Measurements from ENCODE around the gene LRRC71.
A peak's percentile ranks its signal among the peaks of the same experiment; 100 is the strongest.
"Not testable (repeated sequence)": the region's sequence is repeated elsewhere in the genome, so short reads cannot be mapped to it uniquely, and the experiment has no call there.

Gene LRRC71

DNA sequence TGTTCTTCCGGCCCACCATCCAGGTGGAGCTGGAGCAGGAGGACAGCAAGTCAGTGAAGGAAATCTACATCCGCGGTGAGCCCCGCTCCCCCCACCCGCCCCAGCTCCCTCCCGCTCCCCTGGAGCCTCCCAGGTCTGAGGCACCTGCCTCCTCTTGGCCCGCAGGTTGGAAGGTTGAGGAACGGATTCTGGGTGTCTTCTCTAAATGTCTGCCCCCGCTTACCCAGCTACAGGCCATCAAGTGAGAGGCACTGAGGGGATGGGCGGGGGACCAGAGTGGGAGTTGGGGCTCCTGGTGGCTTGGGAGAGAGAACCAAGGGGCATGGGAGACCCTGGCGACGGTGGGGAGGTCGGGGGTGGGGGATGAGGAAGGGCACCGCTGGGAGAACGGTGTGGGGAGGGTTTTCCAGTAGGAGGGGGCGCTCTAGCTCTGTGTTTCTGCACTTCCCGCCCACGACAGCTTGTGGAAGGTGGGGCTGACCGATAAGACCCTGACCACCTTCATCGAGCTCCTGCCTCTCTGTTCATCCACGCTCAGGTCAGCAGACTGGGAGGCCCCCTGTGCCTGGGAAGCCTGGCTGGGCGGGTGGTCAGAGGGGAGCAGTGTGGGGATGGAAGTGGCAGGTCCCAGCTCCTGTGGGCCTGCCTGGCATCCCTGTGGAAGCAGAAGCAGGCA lies 4.2 kb downstream of the LRRC71 start:
- Histone ChIP-seq H3K9me3 (ENCODE audit: control insufficient read depth, insufficient read depth, low read length) (no peaks in the 10 kb centered on the region), H3K4me1 (ENCODE audit: insufficient read depth, low read length) (peaks cover 5% of the 10 kb centered on the region), H3K36me3 (ENCODE audit: insufficient read depth, low read length) (no peaks in the 10 kb centered on the region), H3K9ac (ENCODE audit: low read depth, low read length) (peak overlapping the region; percentile 55; the same call in 1 of the 2 replicates)

DNA sequence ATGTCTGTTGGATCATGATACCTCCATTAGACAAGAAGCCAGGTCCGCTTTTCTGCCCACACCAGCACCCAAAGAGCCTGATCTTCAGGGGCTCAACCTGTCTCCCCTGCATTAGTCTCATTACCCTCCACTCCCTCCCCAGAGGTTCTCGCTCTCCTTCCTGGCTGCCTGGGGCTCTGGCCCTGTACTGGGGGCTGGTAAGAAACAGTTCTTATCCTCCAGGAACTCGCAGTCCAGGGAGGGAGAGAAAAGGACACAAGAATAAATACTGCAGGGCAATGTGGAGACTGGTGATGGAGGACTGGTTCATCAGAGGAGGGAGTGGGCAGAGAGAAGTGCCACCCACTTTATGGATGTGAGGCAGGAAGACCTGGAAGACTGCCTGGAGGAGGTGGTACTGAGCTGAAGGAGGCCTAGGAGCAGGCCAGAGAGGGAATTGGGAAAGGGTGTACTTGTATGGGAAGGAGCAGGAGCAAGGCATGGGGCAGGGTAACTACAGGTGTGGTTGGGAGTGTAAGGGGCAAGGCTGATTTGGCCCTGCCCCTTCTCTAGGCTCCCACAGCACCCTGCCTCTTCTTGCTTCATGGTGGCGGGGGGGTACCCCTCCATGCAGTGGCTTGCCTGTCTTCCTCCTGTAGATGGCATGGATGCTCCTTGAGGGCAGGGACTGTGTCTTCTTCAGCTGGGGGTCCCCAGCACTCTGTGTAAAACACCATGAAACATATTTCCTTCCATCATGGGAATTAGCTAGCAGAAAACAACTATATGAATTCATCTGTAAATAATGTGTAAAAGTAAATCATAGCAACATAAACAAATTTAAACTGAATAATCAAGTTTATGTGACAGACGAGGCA lies 5.0 kb downstream of the LRRC71 start:
- Histone ChIP-seq H3K36me3 (ENCODE audit: insufficient read depth, low read length) (no peaks in the 10 kb centered on the region), H3K4me1 (ENCODE audit: insufficient read depth, low read length) (peaks cover 5% of the 10 kb centered on the region), H3K9ac (ENCODE audit: low read depth, low read length) (no peak overlapping the region), H3K9me3 (ENCODE audit: control insufficient read depth, insufficient read depth, low read length) (no peaks in the 10 kb centered on the region)

DNA sequence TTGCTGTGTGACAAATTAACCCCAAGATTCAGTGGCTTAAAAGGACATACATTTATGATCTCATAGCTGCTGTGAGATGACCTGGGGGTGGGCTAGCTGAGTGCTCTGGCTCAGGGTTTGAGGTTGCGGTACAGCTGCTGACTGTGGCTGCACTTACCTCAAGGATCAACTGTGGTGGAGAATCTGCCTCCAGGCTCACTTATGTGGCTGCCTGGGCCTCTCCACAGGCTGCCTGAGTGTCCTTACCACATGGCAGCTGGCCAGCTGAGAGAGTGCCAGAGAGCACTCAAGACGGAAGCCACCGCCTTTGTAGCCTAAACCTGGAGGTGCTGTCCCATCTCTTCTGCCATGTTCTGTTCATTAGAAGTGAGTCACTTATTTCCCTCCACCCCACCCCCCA lies 5.7 kb downstream of the LRRC71 start:
- Histone ChIP-seq H3K9me3 (ENCODE audit: control insufficient read depth, insufficient read depth, low read length) (no peaks in the 10 kb centered on the region), H3K9ac (ENCODE audit: low read depth, low read length) (no peak overlapping the region), H3K36me3 (ENCODE audit: insufficient read depth, low read length) (no peaks in the 10 kb centered on the region), H3K4me1 (ENCODE audit: insufficient read depth, low read length) (peaks cover 5% of the 10 kb centered on the region)

DNA sequence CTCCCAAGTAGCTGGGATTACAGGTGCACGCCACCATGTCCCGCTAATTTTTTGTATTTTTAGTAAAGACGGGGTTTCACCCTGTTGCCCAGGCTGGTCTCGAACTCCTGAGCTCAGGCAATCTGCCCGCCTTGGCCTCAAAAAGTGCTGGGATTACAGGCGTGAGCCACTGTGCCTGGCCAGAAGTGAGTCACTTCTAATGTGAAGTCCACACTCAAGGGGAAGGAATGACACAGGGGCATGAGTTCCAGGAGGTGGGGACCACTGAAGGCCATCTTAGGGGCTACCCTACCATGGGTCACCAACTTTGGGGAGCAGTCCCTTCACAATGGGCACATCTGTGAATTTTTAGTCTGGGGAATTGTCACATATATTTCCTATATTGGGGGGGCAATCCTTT lies 6.3 kb downstream of the LRRC71 start:
- H3K4me1 ChIP-seq (ENCODE audit: insufficient read depth, low read length); H3K9ac ChIP-seq (ENCODE audit: low read depth, low read length); H3K9me3 ChIP-seq (ENCODE audit: control insufficient read depth, insufficient read depth, low read length); H3K36me3 ChIP-seq (ENCODE audit: insufficient read depth, low read length): not testable (repeated sequence)

DNA sequence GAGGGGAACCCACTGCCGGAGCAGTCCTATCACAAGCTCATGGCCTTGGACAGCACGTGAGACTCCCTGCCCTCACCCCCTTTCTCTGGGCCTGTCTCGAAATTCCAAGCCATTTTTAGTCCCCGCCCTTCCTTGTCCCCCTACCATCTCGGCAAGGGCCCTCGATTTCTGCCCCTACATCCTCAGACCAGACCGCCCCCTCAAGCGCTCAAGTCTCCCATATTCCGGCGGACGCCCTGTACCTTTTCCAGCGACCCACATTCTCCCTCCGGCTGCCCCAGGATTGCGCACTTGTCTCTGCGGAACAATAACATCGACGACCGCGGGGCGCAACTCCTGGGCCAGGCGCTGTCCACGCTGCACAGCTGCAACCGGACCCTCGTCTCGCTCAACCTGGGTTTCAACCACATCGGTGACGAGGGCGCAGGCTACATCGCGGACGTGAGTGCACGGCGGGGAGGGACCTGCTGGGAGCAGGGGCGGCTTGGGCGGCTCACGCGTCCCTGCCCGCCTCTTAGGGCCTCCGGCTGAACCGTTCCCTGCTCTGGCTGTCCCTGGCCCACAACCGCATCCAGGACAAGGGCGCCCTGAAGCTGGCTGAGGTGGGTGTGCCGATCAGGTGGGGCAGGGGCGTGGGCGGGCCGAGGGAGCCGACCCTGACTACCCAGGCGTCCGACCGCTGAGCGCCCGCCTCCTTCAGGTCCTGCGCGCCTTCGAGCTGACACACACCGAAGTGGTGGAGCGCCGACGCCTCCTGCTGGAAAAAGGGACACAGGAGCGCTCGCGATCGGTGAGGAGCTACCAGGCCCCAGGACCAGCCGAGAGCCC lies 7.0 kb downstream of the LRRC71 start:
- H3K9me3 ChIP-seq (ENCODE audit: control insufficient read depth, insufficient read depth, low read length): no peaks in the 10 kb centered on the region
- no peaks in the 10 kb centered on the region; the same call in 1 of the 2 replicates for H3K36me3 ChIP-seq (ENCODE audit: insufficient read depth, low read length)
- peak overlapping the region; percentile 59; the same call in 1 of the 2 replicates for H3K9ac ChIP-seq (ENCODE audit: low read depth, low read length)
- H3K4me1 ChIP-seq (ENCODE audit: insufficient read depth, low read length): peaks cover 5% of the 10 kb centered on the region

DNA sequence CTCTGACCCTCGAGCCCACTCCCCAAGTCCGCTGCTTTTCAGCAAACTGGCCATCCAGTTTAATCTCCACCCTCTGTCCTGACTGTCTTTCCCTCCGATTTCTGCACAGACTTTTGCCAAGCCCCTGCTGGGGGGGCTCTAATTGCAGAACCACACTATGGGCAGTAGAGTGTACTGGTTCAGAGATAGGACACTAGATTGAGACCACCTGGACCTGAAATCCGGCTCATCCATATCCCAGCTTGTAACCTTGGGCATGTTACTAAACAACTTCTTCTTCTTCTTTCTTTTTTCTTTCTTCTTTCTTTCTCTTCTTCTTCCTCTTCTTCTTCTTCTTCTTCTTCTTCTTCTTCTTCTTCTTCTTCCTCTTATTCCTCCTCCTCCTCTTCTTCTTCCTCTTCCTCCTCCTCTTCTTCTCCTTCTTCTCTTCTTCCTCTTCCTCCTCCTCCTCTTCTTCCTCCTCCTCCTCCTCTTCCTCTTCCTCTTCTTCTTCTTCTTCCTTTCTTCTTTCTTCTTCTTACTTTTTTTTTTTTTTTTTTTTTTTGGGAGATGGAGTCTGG lies 7.7 kb downstream of the LRRC71 start:
- Histone ChIP-seq H3K36me3 (ENCODE audit: insufficient read depth, low read length) (no peaks in the 10 kb centered on the region; the same call in 1 of the 2 replicates), H3K9ac (ENCODE audit: low read depth, low read length) (no peak overlapping the region), H3K9me3 (ENCODE audit: control insufficient read depth, insufficient read depth, low read length) (no peaks in the 10 kb centered on the region), H3K4me1 (ENCODE audit: insufficient read depth, low read length) (peaks cover 7% of the 10 kb centered on the region)

DNA sequence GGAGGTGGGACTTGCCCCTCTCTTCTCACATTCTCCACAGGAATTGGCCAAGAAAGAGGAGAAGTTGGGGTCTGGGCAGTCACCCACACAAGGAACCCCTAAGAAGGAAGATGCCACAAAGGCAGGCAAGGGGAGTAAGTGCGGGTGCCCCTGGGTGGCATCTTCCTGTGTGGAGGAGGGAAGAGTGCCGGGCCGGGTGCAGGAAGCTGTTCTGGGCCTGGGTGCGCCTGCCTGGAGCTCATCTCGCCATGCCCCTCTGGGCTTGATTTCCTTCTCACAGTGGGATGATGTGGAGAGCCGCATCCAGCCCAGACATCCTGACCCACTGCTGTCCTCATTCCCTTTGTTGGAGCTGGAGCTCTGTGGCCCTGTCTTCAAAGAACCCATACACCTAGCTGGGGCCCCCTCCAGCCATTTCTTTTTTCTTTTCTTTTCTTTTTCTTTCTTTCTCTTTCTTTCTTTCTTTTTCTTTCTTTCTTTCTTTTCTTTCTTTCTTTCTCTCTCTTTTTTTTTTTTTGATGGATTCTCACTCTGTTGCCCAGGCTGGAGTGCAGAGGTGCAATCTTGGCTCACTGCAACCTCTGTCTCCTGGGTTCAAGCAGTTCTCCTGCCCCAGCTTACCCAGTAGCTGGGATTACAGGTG lies 9.3 kb downstream of the LRRC71 start:
- no peaks in the 10 kb centered on the region; the same call in 1 of the 2 replicates for H3K36me3 ChIP-seq (ENCODE audit: insufficient read depth, low read length)
- H3K9ac ChIP-seq (ENCODE audit: low read depth, low read length): no peak overlapping the region
- no peaks in the 10 kb centered on the region for H3K9me3 ChIP-seq (ENCODE audit: control insufficient read depth, insufficient read depth, low read length)
- peaks cover 7% of the 10 kb centered on the region for H3K4me1 ChIP-seq (ENCODE audit: insufficient read depth, low read length)

DNA sequence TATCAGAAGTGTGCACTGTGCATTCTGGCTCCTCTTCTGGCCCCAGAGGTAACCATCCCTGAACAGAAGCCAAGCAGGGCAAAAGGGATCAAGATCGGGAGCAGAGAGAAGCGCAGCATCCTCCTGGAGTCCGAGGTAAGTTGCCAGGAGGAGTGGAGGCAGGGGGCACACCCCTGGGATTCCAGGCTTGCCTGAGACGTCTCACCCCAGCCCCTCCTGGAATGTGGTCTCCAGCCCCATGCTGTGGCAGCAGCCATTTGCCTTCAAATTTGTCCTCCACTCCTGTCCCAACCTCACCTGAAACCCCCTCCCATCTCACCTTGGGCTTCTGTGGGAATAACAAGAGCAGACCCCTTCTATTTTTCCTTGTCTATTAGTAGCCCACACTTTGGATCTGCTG lies 10.1 kb downstream of the LRRC71 start:
- Histone ChIP-seq H3K9me3 (ENCODE audit: control insufficient read depth, insufficient read depth, low read length) (no peaks in the 10 kb centered on the region), H3K36me3 (ENCODE audit: insufficient read depth, low read length) (peaks cover 2% of the 10 kb centered on the region; the same call in 1 of the 2 replicates), H3K4me1 (ENCODE audit: insufficient read depth, low read length) (peaks cover 3% of the 10 kb centered on the region; the same call in 1 of the 2 replicates), H3K9ac (ENCODE audit: low read depth, low read length) (no peak overlapping the region)

DNA sequence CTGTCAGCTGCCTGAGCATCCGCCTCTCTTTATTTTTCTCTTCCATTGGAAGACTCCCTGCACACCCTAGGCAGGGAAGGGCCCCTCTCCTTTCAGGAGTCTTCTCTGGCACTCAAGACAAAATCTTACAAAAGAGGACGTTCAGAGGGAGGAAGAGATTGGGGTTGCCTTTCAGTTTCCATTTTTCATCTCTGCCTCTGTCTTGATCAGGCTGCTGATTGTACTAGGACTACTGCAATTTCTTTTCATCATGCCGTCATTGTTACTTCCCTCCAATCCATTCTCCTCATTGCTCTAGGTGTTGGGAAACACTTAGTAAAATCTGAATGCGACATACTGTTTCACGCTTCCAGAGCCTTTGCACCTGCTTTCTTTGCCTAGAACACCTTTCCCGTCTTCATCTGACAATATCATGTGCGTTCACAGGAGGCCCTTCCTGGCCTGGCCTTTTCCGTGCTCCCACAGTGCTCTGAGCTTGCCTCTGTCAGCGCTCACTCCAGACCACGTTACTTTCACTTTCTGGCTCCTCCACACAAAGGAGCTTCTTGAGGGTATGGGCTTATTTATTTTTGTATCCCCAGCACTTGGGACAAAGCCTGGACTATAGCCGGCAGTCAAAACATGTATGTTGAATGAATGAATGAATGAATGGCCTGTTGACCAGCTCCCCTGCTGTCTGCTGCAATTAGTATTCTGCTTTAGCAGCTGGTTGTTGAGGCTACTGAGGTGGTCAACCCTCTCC lies 10.9 kb downstream of the LRRC71 start:
- H3K9me3 ChIP-seq (ENCODE audit: control insufficient read depth, insufficient read depth, low read length): no peaks in the 10 kb centered on the region
- no peak overlapping the region for H3K9ac ChIP-seq (ENCODE audit: low read depth, low read length)
- peaks cover 3% of the 10 kb centered on the region; the same call in 1 of the 2 replicates for H3K4me1 ChIP-seq (ENCODE audit: insufficient read depth, low read length)
- H3K36me3 ChIP-seq (ENCODE audit: insufficient read depth, low read length): peaks cover 2% of the 10 kb centered on the region; the same call in 1 of the 2 replicates

DNA sequence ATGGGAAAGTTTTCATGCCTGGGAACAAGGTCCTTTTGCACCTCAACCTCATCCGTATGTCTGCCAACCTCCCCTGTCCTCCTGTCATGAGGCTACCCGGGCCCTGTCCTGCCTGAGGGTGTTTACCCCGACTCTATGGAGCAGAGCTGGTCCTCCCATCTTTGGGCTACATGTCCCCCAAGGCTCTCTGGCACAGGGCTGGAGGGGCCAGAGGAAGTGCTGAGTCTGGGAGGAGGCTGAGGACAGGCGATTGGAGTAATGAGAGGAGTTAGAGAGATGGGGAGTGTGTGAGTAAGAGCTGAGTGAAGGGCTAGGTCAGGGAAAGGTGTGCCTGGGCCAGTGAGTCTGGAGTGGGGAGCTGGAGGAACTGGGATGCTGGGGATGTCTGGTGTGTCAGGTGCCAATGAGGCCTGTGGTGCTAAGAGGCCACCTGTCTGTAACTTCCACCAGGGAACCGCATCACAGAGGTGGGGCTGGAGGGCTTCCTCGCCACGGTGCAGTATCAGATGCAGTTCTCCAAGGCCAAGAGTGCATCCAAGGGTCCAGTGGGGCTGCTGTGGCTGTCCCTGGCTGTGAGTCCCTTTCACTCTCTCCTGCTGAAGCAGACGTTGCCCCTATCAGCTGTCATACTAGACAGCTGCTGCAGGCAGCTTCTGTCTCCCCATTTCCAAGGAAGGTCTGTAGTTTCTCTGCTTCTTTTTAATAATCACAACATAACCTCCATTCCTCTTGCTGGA lies 11.7 kb downstream of the LRRC71 start:
- Histone ChIP-seq H3K9me3 (ENCODE audit: control insufficient read depth, insufficient read depth, low read length) (no peaks in the 10 kb centered on the region), H3K4me1 (ENCODE audit: insufficient read depth, low read length) (peaks cover 3% of the 10 kb centered on the region; the same call in 1 of the 2 replicates), H3K9ac (ENCODE audit: low read depth, low read length) (no peak overlapping the region), H3K36me3 (ENCODE audit: insufficient read depth, low read length) (peaks cover 2% of the 10 kb centered on the region; the same call in 1 of the 2 replicates)

DNA sequence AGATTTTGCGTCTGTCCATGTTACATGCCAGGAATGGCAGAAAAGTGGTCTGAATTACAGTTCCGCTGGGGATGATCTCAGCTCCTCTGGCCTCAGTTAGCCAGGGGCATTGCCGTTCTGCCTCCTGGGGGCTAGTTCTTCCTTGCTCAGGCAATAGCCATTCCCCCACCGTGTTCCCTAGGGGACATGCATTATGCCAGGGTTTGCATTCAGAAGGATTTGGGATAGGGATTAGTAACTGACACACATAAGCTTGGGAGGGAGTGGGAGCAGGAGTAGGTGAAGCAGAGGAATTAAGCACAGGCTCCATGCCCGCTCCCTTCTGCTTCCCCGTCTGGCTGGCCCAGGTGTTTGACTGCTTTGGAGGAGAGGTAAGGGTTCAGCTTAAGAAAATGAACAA lies 12.7 kb downstream of the LRRC71 start:
- no peaks in the 10 kb centered on the region for H3K9me3 ChIP-seq (ENCODE audit: control insufficient read depth, insufficient read depth, low read length)
- H3K9ac ChIP-seq (ENCODE audit: low read depth, low read length): no peak overlapping the region
- H3K4me1 ChIP-seq (ENCODE audit: insufficient read depth, low read length): peaks cover 3% of the 10 kb centered on the region; the same call in 1 of the 2 replicates
- H3K36me3 ChIP-seq (ENCODE audit: insufficient read depth, low read length): peaks cover 2% of the 10 kb centered on the region; the same call in 1 of the 2 replicates

DNA sequence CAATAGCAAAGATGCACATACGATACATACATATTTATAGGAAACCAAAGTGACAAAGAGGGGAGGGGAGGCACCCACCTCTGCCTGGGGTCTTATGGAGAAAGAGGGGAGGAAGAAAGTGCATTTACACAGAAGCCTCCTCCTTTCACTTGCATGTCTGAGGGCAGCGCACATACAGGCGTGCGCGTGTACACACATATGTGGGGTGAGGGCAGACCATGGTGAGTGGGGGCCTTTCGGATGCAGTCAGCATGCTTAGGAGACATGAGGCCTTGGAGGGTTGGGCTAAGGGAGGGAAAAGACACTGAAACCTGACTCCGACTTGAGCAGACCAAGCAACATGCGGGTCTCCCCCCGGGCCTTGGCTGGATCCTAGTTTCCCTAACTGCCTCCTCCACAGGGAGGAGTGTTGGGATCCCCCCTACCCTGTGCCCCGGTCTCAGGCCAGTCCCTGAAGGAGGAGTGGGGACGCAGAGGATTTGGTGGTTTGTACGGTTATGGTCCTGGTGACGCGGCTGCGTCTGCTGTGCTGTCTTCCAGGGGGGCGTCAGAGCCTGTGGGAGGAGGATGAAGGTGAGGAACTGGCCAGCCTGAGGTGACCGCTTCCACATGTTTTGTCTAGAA lies 15.2 kb downstream of the LRRC71 start:
- Histone ChIP-seq H3K36me3 (ENCODE audit: insufficient read depth, low read length) (peaks cover 8% of the 10 kb centered on the region), H3K9me3 (ENCODE audit: control insufficient read depth, insufficient read depth, low read length) (no peaks in the 10 kb centered on the region), H3K9ac (ENCODE audit: low read depth, low read length) (no peak overlapping the region), H3K4me1 (ENCODE audit: insufficient read depth, low read length) (peaks cover 3% of the 10 kb centered on the region; the same call in 1 of the 2 replicates)

Measured in ES-I3 (cell line).